ENCODE data around the gene CRYGS.

The CRYGS gene

GRCh38 chr3:186497608-186498007, 46.6 kb downstream of the CRYGS start:
- TF ChIP-seq CTCF (IDR thresholded peaks at IDR 0.05; ENCODE audit: low read depth, low read length) (no peak), EZH2phosphoT487 (IDR thresholded peaks at IDR 0.05; ENCODE audit: low read depth) (no peak)
- Histone ChIP-seq H4K20me1 (ENCODE audit: insufficient read depth, low read length) (no peaks in the 10 kb centered on the region), H3K27ac (ENCODE audit: low read length) (no peak overlapping the region), H3K9me3 (ENCODE audit: insufficient read depth, low read length) (no peaks in the 10 kb centered on the region), H3K4me3 (ENCODE audit: low read length) (no peak overlapping the region), H3K79me2 (ENCODE audit: low read length) (no peaks in the 10 kb centered on the region), H3K9ac (ENCODE audit: low read length) (no peak overlapping the region), H3K36me3 (replicated peaks; ENCODE audit: low read depth, low read length) (no peaks in the 10 kb centered on the region), H2AFZ (ENCODE audit: low read depth, low read length) (no peak overlapping the region), H3K27me3 (ENCODE audit: low read depth, low read length) (no peaks in the 10 kb centered on the region), H3K4me2 (ENCODE audit: low read length) (no peak overlapping the region), H3K4me1 (ENCODE audit: low read length) (peaks cover 13% of the 10 kb centered on the region)

GRCh38 chr3:186496635-186497034, 47.5 kb downstream of the CRYGS start:
- H2AFZ ChIP-seq (ENCODE audit: low read depth, low read length): no peak overlapping the region
- H4K20me1 ChIP-seq (ENCODE audit: insufficient read depth, low read length): no peaks in the 10 kb centered on the region
- H3K4me3 ChIP-seq (ENCODE audit: low read length): no peak overlapping the region
- no peaks in the 10 kb centered on the region for H3K79me2 ChIP-seq (ENCODE audit: low read length)
- H3K27me3 ChIP-seq (ENCODE audit: low read depth, low read length): no peaks in the 10 kb centered on the region
- no peak overlapping the region for H3K9ac ChIP-seq (ENCODE audit: low read length)
- H3K4me2 ChIP-seq (ENCODE audit: low read length): no peak overlapping the region
- H3K27ac ChIP-seq (ENCODE audit: low read length): no peak overlapping the region
- H3K36me3 ChIP-seq (replicated peaks; ENCODE audit: low read depth, low read length): no peaks in the 10 kb centered on the region
- H3K9me3 ChIP-seq (ENCODE audit: insufficient read depth, low read length): no peaks in the 10 kb centered on the region
- H3K4me1 ChIP-seq (ENCODE audit: low read length): peaks cover 13% of the 10 kb centered on the region
- TF ChIP-seq EZH2phosphoT487 (IDR thresholded peaks at IDR 0.05; ENCODE audit: low read depth) (no peak), CTCF (IDR thresholded peaks at IDR 0.05; ENCODE audit: low read depth, low read length) (no peak)

- H4K20me1 ChIP-seq (ENCODE audit: insufficient read depth, low read length): no peaks in the 10 kb centered on the region
- no peak overlapping the region for H3K4me2 ChIP-seq (ENCODE audit: low read length)
- no peaks in the 10 kb centered on the region for H3K27me3 ChIP-seq (ENCODE audit: low read depth, low read length)
- H3K9ac ChIP-seq (ENCODE audit: low read length): no peak overlapping the region
- no peak overlapping the region for H3K27ac ChIP-seq (ENCODE audit: low read length)
- no peaks in the 10 kb centered on the region for H3K79me2 ChIP-seq (ENCODE audit: low read length)
- TF ChIP-seq EZH2phosphoT487 (IDR thresholded peaks at IDR 0.05; ENCODE audit: low read depth) (no peak), CTCF (IDR thresholded peaks at IDR 0.05; ENCODE audit: low read depth, low read length) (no peak)
- H2AFZ ChIP-seq (ENCODE audit: low read depth, low read length): no peak overlapping the region
- H3K4me3 ChIP-seq (ENCODE audit: low read length): no peak overlapping the region
- H3K36me3 ChIP-seq (replicated peaks; ENCODE audit: low read depth, low read length): no peaks in the 10 kb centered on the region
- H3K4me1 ChIP-seq (ENCODE audit: low read length): peaks cover 13% of the 10 kb centered on the region
- H3K9me3 ChIP-seq (ENCODE audit: insufficient read depth, low read length): no peaks in the 10 kb centered on the region
Measured at GRCh38 chr3:186496016-186496415, 48.2 kb downstream of the CRYGS start.

GRCh38 chr3:186493525-186494255, 50.5 kb downstream of the CRYGS start:
- H4K20me1 ChIP-seq (ENCODE audit: insufficient read depth, low read length): no peaks in the 10 kb centered on the region
- H2AFZ ChIP-seq (ENCODE audit: low read depth, low read length): no peak overlapping the region
- no peak overlapping the region for H3K4me2 ChIP-seq (ENCODE audit: low read length)
- H3K9me3 ChIP-seq (ENCODE audit: insufficient read depth, low read length): no peaks in the 10 kb centered on the region
- no peak for TF ChIP-seq CTCF (IDR thresholded peaks at IDR 0.05; ENCODE audit: low read depth, low read length)
- no peak for TF ChIP-seq EZH2phosphoT487 (IDR thresholded peaks at IDR 0.05; ENCODE audit: low read depth)
- no peaks in the 10 kb centered on the region for H3K79me2 ChIP-seq (ENCODE audit: low read length)
- no peaks in the 10 kb centered on the region for H3K27me3 ChIP-seq (ENCODE audit: low read depth, low read length)
- H3K36me3 ChIP-seq (replicated peaks; ENCODE audit: low read depth, low read length): no peaks in the 10 kb centered on the region
- H3K4me1 ChIP-seq (ENCODE audit: low read length): 0 out of 2 replicates have a peak, but pooled peaks cover 3% of the 10 kb centered on the region
- no peak overlapping the region for H3K4me3 ChIP-seq (ENCODE audit: low read length)
- H3K27ac ChIP-seq (ENCODE audit: low read length): no peak overlapping the region
- no peak overlapping the region for H3K9ac ChIP-seq (ENCODE audit: low read length)

Data from OCI-LY3 (cell line).